NB4 (cell line): ENCODE data around the gene GRB10.
A peak's percentile ranks its signal among the peaks of the same experiment; 100 is the strongest.

ENCODE experiments used
- DNase-seq: peaks from one replicate; pipeline ENCODE4 v3.0.0; 2010; ENCODE audit warnings: low read depth
- H3K4me3 ChIP-seq: one replicate; pipeline ENCODE4 v1.5.1; 2011; ENCODE audit warnings: mild to moderate bottlenecking, low read depth, low read length, moderate library complexity
- CTCF ChIP-seq: IDR thresholded peaks from one replicate; pipeline ENCODE4 v1.5.1; 2012; ENCODE audit warnings: low read depth, low read length
- MAX ChIP-seq: IDR thresholded peaks from 2 replicates; pipeline ENCODE4 v1.6.1; 2011; ENCODE audit warnings: low read depth, low read length
- MYC ChIP-seq: IDR thresholded peaks from 2 replicates; pipeline ENCODE4 v1.6.1; 2011; ENCODE audit warnings: low read depth, low read length
- POLR2A ChIP-seq: IDR thresholded peaks from 2 replicates; pipeline ENCODE4 v1.6.1; 2011; ENCODE audit warnings: mild to moderate bottlenecking; ENCODE audit not compliant: insufficient read length; ENCODE audit errors: extremely low read depth

The GRB10 gene

GRCh38 chr7:50667789-50668226 is 114.9 kb downstream of the GRB10 start:
- TF ChIP-seq MYC (no peak), CTCF (no peak), MAX (no peak), POLR2A (no peak)
- DNase-seq = no peak
- no peak overlapping the region for H3K4me3 ChIP-seq

GRCh38 chr7:50667338-50667737 is 115.4 kb downstream of the GRB10 start:
- TF ChIP-seq POLR2A (no peak), MAX (no peak), MYC (no peak), CTCF (no peak)
- H3K4me3 ChIP-seq = no peak overlapping the region
- DNase-seq = no peak

GRCh38 chr7:50666124-50666496 is 116.6 kb downstream of the GRB10 start:
- no peak overlapping the region for H3K4me3 ChIP-seq
- DNase-seq = no peak
- TF ChIP-seq MAX = no peak
- no peak for TF ChIP-seq POLR2A

GRCh38 chr7:50665403-50666123 is 117.1 kb downstream of the GRB10 start:
- no peak overlapping the region for H3K4me3 ChIP-seq
- no peak for TF ChIP-seq POLR2A
- no peak for TF ChIP-seq CTCF
- no peak for TF ChIP-seq MAX
- TF ChIP-seq MYC = no peak
- peak; percentile 21 for DNase-seq

- H3K4me3 ChIP-seq = no peak overlapping the region
- no peak for TF ChIP-seq POLR2A
- DNase-seq = no peak
Observed at GRCh38 chr7:50664937-50665336, 117.8 kb downstream of the GRB10 start.

- peak; percentile 48 for DNase-seq
Observed at GRCh38 chr7:50664461-50664922, 118.2 kb downstream of the GRB10 start.

More at GRCh38 chr7:50664461-50664922, 118.2 kb downstream of the GRB10 start:
- TF ChIP-seq CTCF (no peak), POLR2A (no peak), MYC (no peak), MAX (no peak)
- no peak overlapping the region for H3K4me3 ChIP-seq
